MM.1S (cell line): ENCODE measurements around the gene ECSCR.

ENCODE experiments used
- DNase-seq: peaks from one replicate; pipeline ENCODE4 v3.0.0-alpha.2; 2015
- H2AFZ ChIP-seq: fragments of 300-600 bp; sonication (generic); 2 replicates; pipeline ENCODE4 v1.6.0; 2016; ENCODE audit warnings: antibody characterized with exemption, low read length
- H3F3A ChIP-seq: fragments of 300-600 bp; sonication (generic); 2 replicates; pipeline ENCODE4 v1.6.1; 2016; ENCODE audit warnings: mild to moderate bottlenecking, antibody characterized with exemption, low read length, moderate library complexity, mixed read lengths; ENCODE audit not compliant: insufficient read depth
- H3K27ac ChIP-seq: fragments of 300-600 bp; sonication (generic); 2 replicates; pipeline ENCODE4 v1.5.1; 2016; ENCODE audit warnings: mild to moderate bottlenecking, low read length
- H3K27me3 ChIP-seq: fragments of 300-600 bp; sonication (generic); replicated peaks from 2 replicates; pipeline ENCODE4 v1.6.0; 2016; ENCODE audit warnings: low read length; ENCODE audit not compliant: insufficient read depth
- H3K36me3 ChIP-seq: fragments of 300-600 bp; sonication (generic); replicated peaks from 2 replicates; pipeline ENCODE4 v1.6.1; 2016; ENCODE audit warnings: mild to moderate bottlenecking, low read length, mixed read lengths; ENCODE audit not compliant: insufficient read depth
- H3K4me1 ChIP-seq: fragments of 300-600 bp; sonication (generic); 2 replicates; pipeline ENCODE4 v1.6.1; 2016; ENCODE audit warnings: low read length, mixed read lengths
- H3K4me2 ChIP-seq: fragments of 300-600 bp; sonication (generic); 2 replicates; pipeline ENCODE4 v1.6.0; 2016; ENCODE audit warnings: low read depth, low read length
- H3K4me3 ChIP-seq: fragments of 300-600 bp; sonication (generic); 2 replicates; pipeline ENCODE4 v1.5.1; 2016; ENCODE audit warnings: low read length, mixed read lengths
- H3K79me2 ChIP-seq: fragments of 300-600 bp; sonication (generic); 2 replicates; pipeline ENCODE4 v1.6.1; 2016; ENCODE audit warnings: mixed run types, low read length, mixed read lengths
- H3K9ac ChIP-seq: fragments of 300-600 bp; sonication (generic); 2 replicates; pipeline ENCODE4 v1.6.1; 2016; ENCODE audit warnings: low read length, mixed read lengths
- H3K9me2 ChIP-seq: fragments of 300-600 bp; sonication (generic); replicated peaks from 2 replicates; pipeline ENCODE4 v1.6.1; 2016; ENCODE audit warnings: mild to moderate bottlenecking, low read length, mixed read lengths; ENCODE audit not compliant: insufficient read depth
- H3K9me3 ChIP-seq: fragments of 300-600 bp; sonication (generic); replicated peaks from 2 replicates; pipeline ENCODE4 v1.6.1; 2016; ENCODE audit warnings: mild to moderate bottlenecking, low read length, mixed read lengths; ENCODE audit not compliant: insufficient read depth
- H4K20me1 ChIP-seq: fragments of 300-600 bp; sonication (generic); 2 replicates; pipeline ENCODE4 v1.6.1; 2016; ENCODE audit warnings: mild to moderate bottlenecking, low read length, moderate library complexity, mixed read lengths; ENCODE audit not compliant: insufficient read depth
- CTCF ChIP-seq: fragments of 300-600 bp; sonication (generic); IDR thresholded peaks from 2 replicates; pipeline ENCODE4 v1.5.1; 2016; ENCODE audit warnings: antibody characterized with exemption, low read length, mixed read lengths
- EZH2 ChIP-seq: fragments of 300-600 bp; sonication (generic); optimal IDR thresholded peaks from 2 replicates; pipeline ENCODE3; 2017; ENCODE audit warnings: low read depth, mild to moderate bottlenecking, antibody characterized with exemption, low read length, mixed read lengths
- EZH2phosphoT487 ChIP-seq: fragments of 300-600 bp; sonication (generic); IDR thresholded peaks from 2 replicates; pipeline ENCODE4 v1.6.1; 2018; ENCODE audit warnings: antibody characterized with exemption, low read length

Gene ECSCR

GRCh38 chr5:139419226-139420192, 43.0 kb downstream of the ECSCR start:
- DNase-seq: no peak
- no peak overlapping the region for H3K27ac ChIP-seq
- no peak for TF ChIP-seq EZH2phosphoT487
- TF ChIP-seq EZH2: no peak
- no peak for TF ChIP-seq CTCF
- H3K27me3 ChIP-seq: no peaks in the 10 kb centered on the region
- H4K20me1 ChIP-seq: no peaks in the 10 kb centered on the region
- no peaks in the 10 kb centered on the region for H3K9me3 ChIP-seq
- no peaks in the 10 kb centered on the region for H3K36me3 ChIP-seq
- H3K4me1 ChIP-seq: peaks cover 38% of the 10 kb centered on the region
- no peak overlapping the region for H3K4me2 ChIP-seq
- peaks cover 19% of the 10 kb centered on the region for H3F3A ChIP-seq
- H3K9me2 ChIP-seq: no peaks in the 10 kb centered on the region
- no peak overlapping the region for H3K9ac ChIP-seq
- H3K79me2 ChIP-seq: no peaks in the 10 kb centered on the region
- no peak overlapping the region for H3K4me3 ChIP-seq
- H2AFZ ChIP-seq: no peak overlapping the region

- Histone ChIP-seq H3K4me3 (no peak overlapping the region), H3F3A (peaks cover 26% of the 10 kb centered on the region), H3K27ac (no peak overlapping the region), H3K27me3 (no peaks in the 10 kb centered on the region), H2AFZ (no peak overlapping the region), H3K36me3 (no peaks in the 10 kb centered on the region), H3K9me3 (no peaks in the 10 kb centered on the region), H4K20me1 (no peaks in the 10 kb centered on the region), H3K9me2 (no peaks in the 10 kb centered on the region), H3K4me2 (no peak overlapping the region), H3K4me1 (peaks cover 43% of the 10 kb centered on the region), H3K79me2 (no peaks in the 10 kb centered on the region), H3K9ac (no peak overlapping the region)
- DNase-seq: no peak
- TF ChIP-seq EZH2phosphoT487: no peak
- TF ChIP-seq EZH2: no peak
- TF ChIP-seq CTCF: no peak
Measured at GRCh38 chr5:139418793-139419192, 43.8 kb downstream of the ECSCR start.

GRCh38 chr5:139417214-139417613, 45.3 kb downstream of the ECSCR start:
- no peaks in the 10 kb centered on the region for H3K79me2 ChIP-seq
- peaks cover 57% of the 10 kb centered on the region for H3K4me1 ChIP-seq
- peaks cover 34% of the 10 kb centered on the region for H3F3A ChIP-seq
- no peak overlapping the region for H3K27ac ChIP-seq
- H3K4me2 ChIP-seq: no peak overlapping the region
- no peak overlapping the region for H2AFZ ChIP-seq
- H4K20me1 ChIP-seq: no peaks in the 10 kb centered on the region
- no peaks in the 10 kb centered on the region for H3K9me2 ChIP-seq
- no peak overlapping the region for H3K4me3 ChIP-seq
- no peaks in the 10 kb centered on the region for H3K36me3 ChIP-seq
- TF ChIP-seq EZH2phosphoT487 (no peak), CTCF (no peak), EZH2 (no peak)
- no peaks in the 10 kb centered on the region for H3K27me3 ChIP-seq
- no peaks in the 10 kb centered on the region for H3K9me3 ChIP-seq
- DNase-seq: no peak
- H3K9ac ChIP-seq: no peak overlapping the region
